ENCODE data around the gene PAK2.
"Not testable (repeated sequence)": the region's sequence is repeated elsewhere in the genome, so short reads cannot be mapped to it uniquely, and the experiment has no call there.

PAK2 gene

GRCh38 chr3:196803891-196804468 lies 64.3 kb downstream of the PAK2 start:
- TF ChIP-seq EZH2 (IDR thresholded peaks at IDR 0.05) (no peak), POLR2AphosphoS5 (IDR thresholded peaks at IDR 0.05; ENCODE audit: borderline replicate concordance, low read depth, low read length) (no peak), FOXP2 (optimal IDR thresholded peaks at IDR 0.05; ENCODE audit: control extremely low read depth, extremely low read length, insufficient read depth) (no peak)
- Histone ChIP-seq H3K27ac (peak overlapping the region; percentile 14; the same call in 1 of the 2 replicates), H3K36me3 (ENCODE audit: insufficient read depth, low read length) (peaks cover 56% of the 10 kb centered on the region), H3K9me3 (ENCODE audit: low read depth, low read length) (no peaks in the 10 kb centered on the region), H3K9ac (ENCODE audit: insufficient read length) (no peak overlapping the region), H3K4me3 (no peak overlapping the region)
- no peak for DNase-seq (ENCODE audit: low read depth, low spot score)

GRCh38 chr3:196804773-196805172 lies 65.1 kb downstream of the PAK2 start:
- no peak for DNase-seq (ENCODE audit: low read depth, low spot score)
- Histone ChIP-seq H3K36me3 (ENCODE audit: insufficient read depth, low read length) (peaks cover 60% of the 10 kb centered on the region), H3K27ac (no peak overlapping the region), H3K9ac (ENCODE audit: insufficient read length) (no peak overlapping the region), H3K9me3 (ENCODE audit: low read depth, low read length) (no peaks in the 10 kb centered on the region), H3K4me3 (no peak overlapping the region)
- TF ChIP-seq POLR2AphosphoS5 (IDR thresholded peaks at IDR 0.05; ENCODE audit: borderline replicate concordance, low read depth, low read length): no peak
- no peak for TF ChIP-seq EZH2 (IDR thresholded peaks at IDR 0.05)
- TF ChIP-seq FOXP2 (optimal IDR thresholded peaks at IDR 0.05; ENCODE audit: control extremely low read depth, extremely low read length, insufficient read depth): no peak

- H3K36me3 ChIP-seq (ENCODE audit: insufficient read depth, low read length): peaks cover 65% of the 10 kb centered on the region
These were observed 71.4 kb downstream of the PAK2 start for GRCh38 chr3:196810963-196811581.

GRCh38 chr3:196812853-196813252 lies 73.2 kb downstream of the PAK2 start:
- Histone ChIP-seq H3K36me3 (ENCODE audit: insufficient read depth, low read length) (peaks cover 50% of the 10 kb centered on the region), H3K4me3 (no peak overlapping the region), H3K9ac (ENCODE audit: insufficient read length) (no peak overlapping the region), H3K9me3 (ENCODE audit: low read depth, low read length) (no peaks in the 10 kb centered on the region), H3K27ac (no peak overlapping the region)
- no peak for TF ChIP-seq FOXP2 (optimal IDR thresholded peaks at IDR 0.05; ENCODE audit: control extremely low read depth, extremely low read length, insufficient read depth)
- no peak for TF ChIP-seq EZH2 (IDR thresholded peaks at IDR 0.05)
- no peak for TF ChIP-seq POLR2AphosphoS5 (IDR thresholded peaks at IDR 0.05; ENCODE audit: borderline replicate concordance, low read depth, low read length)
- no peak for DNase-seq (ENCODE audit: low read depth, low spot score)

More at GRCh38 chr3:196810963-196811581, 71.4 kb downstream of the PAK2 start:
- no peak overlapping the region for H3K9ac ChIP-seq (ENCODE audit: insufficient read length)
- no peak for DNase-seq (ENCODE audit: low read depth, low spot score)
- H3K27ac ChIP-seq: no peak overlapping the region
- no peaks in the 10 kb centered on the region for H3K9me3 ChIP-seq (ENCODE audit: low read depth, low read length)
- TF ChIP-seq FOXP2 (optimal IDR thresholded peaks at IDR 0.05; ENCODE audit: control extremely low read depth, extremely low read length, insufficient read depth) (no peak), EZH2 (IDR thresholded peaks at IDR 0.05) (no peak), POLR2AphosphoS5 (IDR thresholded peaks at IDR 0.05; ENCODE audit: borderline replicate concordance, low read depth, low read length) (no peak)
- no peak overlapping the region for H3K4me3 ChIP-seq

- H3K36me3 ChIP-seq (ENCODE audit: insufficient read depth, low read length): peaks cover 56% of the 10 kb centered on the region
- TF ChIP-seq POLR2AphosphoS5 (IDR thresholded peaks at IDR 0.05; ENCODE audit: borderline replicate concordance, low read depth, low read length) (no peak), FOXP2 (optimal IDR thresholded peaks at IDR 0.05; ENCODE audit: control extremely low read depth, extremely low read length, insufficient read depth) (no peak), EZH2 (IDR thresholded peaks at IDR 0.05) (no peak)
- no peak overlapping the region for H3K27ac ChIP-seq
- DNase-seq (ENCODE audit: low read depth, low spot score): no peak
- H3K4me3 ChIP-seq: no peak overlapping the region
- H3K9me3 ChIP-seq (ENCODE audit: low read depth, low read length): no peaks in the 10 kb centered on the region
- no peak overlapping the region for H3K9ac ChIP-seq (ENCODE audit: insufficient read length)
These were observed 74.2 kb downstream of the PAK2 start for GRCh38 chr3:196813903-196814302.

GRCh38 chr3:196821806-196822355 lies 82.2 kb downstream of the PAK2 start:
- no peak overlapping the region for H3K4me3 ChIP-seq
- H3K9ac ChIP-seq (ENCODE audit: insufficient read length): no peak overlapping the region
- no peak overlapping the region for H3K27ac ChIP-seq
- H3K9me3 ChIP-seq (ENCODE audit: low read depth, low read length): no peaks in the 10 kb centered on the region; the same call in 1 of the 2 replicates
- TF ChIP-seq FOXP2 (optimal IDR thresholded peaks at IDR 0.05; ENCODE audit: control extremely low read depth, extremely low read length, insufficient read depth): no peak
- TF ChIP-seq POLR2AphosphoS5 (IDR thresholded peaks at IDR 0.05; ENCODE audit: borderline replicate concordance, low read depth, low read length): no peak
- TF ChIP-seq EZH2 (IDR thresholded peaks at IDR 0.05): no peak
- no peak for DNase-seq (ENCODE audit: low read depth, low spot score)
- peaks cover 78% of the 10 kb centered on the region for H3K36me3 ChIP-seq (ENCODE audit: insufficient read depth, low read length)

- not testable (repeated sequence) for H3K9ac ChIP-seq (ENCODE audit: insufficient read length); DNase-seq (ENCODE audit: low read depth, low spot score); H3K27ac ChIP-seq; H3K4me3 ChIP-seq; H3K9me3 ChIP-seq (ENCODE audit: low read depth, low read length)
- peaks cover 37% of the 10 kb centered on the region for H3K36me3 ChIP-seq (ENCODE audit: insufficient read depth, low read length)
These were observed 90.0 kb downstream of the PAK2 start for GRCh38 chr3:196829651-196830050.

- H3K27ac ChIP-seq: peak overlapping the region; percentile 10; the same call in 1 of the 2 replicates
- H3K4me3 ChIP-seq: no peak overlapping the region
- no peak overlapping the region for H3K9ac ChIP-seq (ENCODE audit: insufficient read length)
- H3K36me3 ChIP-seq (ENCODE audit: insufficient read depth, low read length): peaks cover 16% of the 10 kb centered on the region
- DNase-seq (ENCODE audit: low read depth, low spot score): no peak
- H3K9me3 ChIP-seq (ENCODE audit: low read depth, low read length): no peaks in the 10 kb centered on the region
- TF ChIP-seq POLR2AphosphoS5 (IDR thresholded peaks at IDR 0.05; ENCODE audit: borderline replicate concordance, low read depth, low read length): no peak
- no peak for TF ChIP-seq FOXP2 (optimal IDR thresholded peaks at IDR 0.05; ENCODE audit: control extremely low read depth, extremely low read length, insufficient read depth)
- TF ChIP-seq EZH2 (IDR thresholded peaks at IDR 0.05): no peak
These were observed 95.4 kb downstream of the PAK2 start for GRCh38 chr3:196835086-196835485.

GRCh38 chr3:196836626-196837025 lies 97.0 kb downstream of the PAK2 start:
- not testable (repeated sequence) for DNase-seq (ENCODE audit: low read depth, low spot score); H3K9me3 ChIP-seq (ENCODE audit: low read depth, low read length); H3K9ac ChIP-seq (ENCODE audit: insufficient read length); H3K27ac ChIP-seq; H3K4me3 ChIP-seq; H3K36me3 ChIP-seq (ENCODE audit: insufficient read depth, low read length)
